ENCODE data around the gene DDB1. TPM values are rescaled to one million over a fixed set of nuclear protein-coding genes. Genes with fewer than 3 reads are reported as not detected.
A peak's percentile ranks its signal among the peaks of the same experiment; 100 is the strongest.

The DDB1 gene
- polyA plus RNA-seq, 2 donors = 51.3 to 78.7 TPM

DNA sequence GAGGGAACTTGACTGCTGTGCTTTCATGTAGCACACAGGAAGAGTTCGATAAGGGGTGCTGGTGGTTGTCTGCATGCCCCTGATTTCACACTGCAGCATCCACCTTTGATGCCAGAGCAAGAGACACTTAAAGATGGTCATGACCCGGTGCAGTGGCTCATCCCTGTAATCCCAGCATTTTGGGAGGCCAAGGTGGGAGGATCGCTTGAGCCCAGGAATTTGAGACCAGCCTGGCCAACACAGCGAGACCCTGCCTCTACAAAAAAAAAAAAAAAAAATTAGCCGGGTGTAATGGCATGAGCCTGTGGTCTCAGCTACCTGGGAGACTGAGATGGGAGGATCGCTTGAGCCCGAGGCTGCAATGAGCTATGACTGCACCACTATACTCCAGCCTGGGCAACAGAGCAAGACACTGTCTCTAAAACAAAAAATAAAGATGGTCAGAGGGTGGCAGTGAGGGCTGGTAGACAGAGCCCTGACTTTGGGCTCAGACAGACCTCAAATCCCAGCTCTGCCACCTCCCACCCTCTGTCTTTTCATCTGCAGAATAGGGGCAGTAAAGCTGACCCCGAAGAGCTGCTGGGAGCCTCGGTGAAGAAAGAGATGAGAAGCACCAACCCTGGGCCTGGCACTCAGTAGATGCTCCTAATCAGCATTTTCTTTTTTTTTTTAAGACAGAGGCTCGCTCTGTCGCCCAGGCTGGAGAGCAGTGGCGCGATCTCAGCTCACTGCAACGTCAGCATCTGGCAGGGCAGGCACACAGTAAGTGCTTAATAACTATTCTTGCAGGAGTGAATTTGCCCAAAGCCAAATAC, 55.5 kb downstream of the DDB1 start:
- Histone ChIP-seq H3K4me1 (ENCODE audit: control insufficient read depth in 2 of 2, insufficient read depth in 2 of 2, low read length in 1 of 2) (peaks cover 5 to 27% of the 10 kb centered on the region in 2 donors), H3K27ac (ENCODE audit: low read depth in 2 of 2, low read length in 1 of 2) (no peak overlapping the region), H3K36me3 (ENCODE audit: control insufficient read depth in 2 of 2, insufficient read depth in 2 of 2, low read length in 1 of 2) (no peaks in the 10 kb centered on the region), H3K27me3 (ENCODE audit: control insufficient read depth in 1 of 2, insufficient read depth in 2 of 2, low read length in 2 of 2) (no peaks in the 10 kb centered on the region), H3K4me3 (ENCODE audit: low read depth in 1 of 2, low read length in 2 of 2) (no peak overlapping the region), H3K9me3 (ENCODE audit: control insufficient read depth in 2 of 2, insufficient read depth in 1 of 2, low read depth in 1 of 2, low read length in 1 of 2) (no peaks in the 10 kb centered on the region)
- WGBS, 2 donors = 83 to 88% methylated on average over 14 of the region's 14 CpGs

DNA sequence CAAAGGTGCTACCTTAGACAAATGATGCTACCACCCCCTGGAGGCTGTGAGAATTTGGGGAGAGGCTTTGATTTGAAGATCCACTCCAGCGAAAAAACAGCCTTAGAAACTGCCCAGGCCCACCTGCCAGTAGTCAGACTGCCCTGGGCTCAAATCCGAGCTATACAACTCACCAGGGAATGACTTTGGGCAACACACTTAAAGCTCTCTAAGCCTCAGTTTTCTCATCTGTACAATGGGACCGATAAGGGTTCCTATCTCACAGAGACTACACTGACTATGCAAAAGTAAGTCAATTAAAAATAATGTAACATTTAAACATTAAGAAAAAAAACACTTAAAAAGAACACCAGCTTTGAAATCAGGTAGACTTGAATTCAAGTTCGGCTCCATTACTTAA, 57.7 kb downstream of the DDB1 start:
- Histone ChIP-seq H3K4me3 (ENCODE audit: low read depth in 1 of 2, low read length in 2 of 2) (no peak overlapping the region), H3K9me3 (ENCODE audit: control insufficient read depth in 2 of 2, insufficient read depth in 1 of 2, low read depth in 1 of 2, low read length in 1 of 2) (no peaks in the 10 kb centered on the region), H3K4me1 (ENCODE audit: control insufficient read depth in 2 of 2, insufficient read depth in 2 of 2, low read length in 1 of 2) (peaks cover 5 to 17% of the 10 kb centered on the region in 2 donors), H3K27me3 (ENCODE audit: control insufficient read depth in 1 of 2, insufficient read depth in 2 of 2, low read length in 2 of 2) (no peaks in the 10 kb centered on the region), H3K36me3 (ENCODE audit: control insufficient read depth in 2 of 2, insufficient read depth in 2 of 2, low read length in 1 of 2) (no peaks in the 10 kb centered on the region), H3K27ac (ENCODE audit: low read depth in 2 of 2, low read length in 1 of 2) (no peak overlapping the region)
- WGBS, 2 donors = 89 to 95% methylated on average over 4 of the region's 4 CpGs

DNA sequence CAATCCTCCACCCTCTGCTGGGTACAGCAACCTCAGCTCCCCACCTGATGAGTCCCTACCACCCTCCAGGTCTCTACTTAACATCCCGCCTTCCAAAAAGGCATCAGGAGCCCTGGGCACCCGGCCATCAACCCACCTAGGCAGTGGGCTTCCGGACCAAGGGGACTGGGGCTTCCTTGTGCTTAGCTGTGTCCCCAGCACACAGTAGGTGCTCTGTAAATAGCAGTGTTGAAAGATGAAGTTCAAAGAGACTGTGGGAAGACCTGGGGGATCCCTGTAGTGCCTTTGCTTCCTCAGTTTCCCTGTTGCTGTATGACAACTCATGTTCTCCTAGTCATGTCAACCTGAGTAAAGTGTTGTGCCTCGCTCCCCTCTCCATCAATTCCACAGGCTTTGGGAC, 58.8 kb downstream of the DDB1 start:
- Histone ChIP-seq H3K4me3 (ENCODE audit: low read depth in 1 of 2, low read length in 2 of 2) (no peak overlapping the region), H3K36me3 (ENCODE audit: control insufficient read depth in 2 of 2, insufficient read depth in 2 of 2, low read length in 1 of 2) (no peaks in the 10 kb centered on the region), H3K9me3 (ENCODE audit: control insufficient read depth in 2 of 2, insufficient read depth in 1 of 2, low read depth in 1 of 2, low read length in 1 of 2) (no peaks in the 10 kb centered on the region), H3K4me1 (ENCODE audit: control insufficient read depth in 2 of 2, insufficient read depth in 2 of 2, low read length in 1 of 2) (peaks cover 5 to 15% of the 10 kb centered on the region in 2 donors), H3K27ac (ENCODE audit: low read depth in 2 of 2, low read length in 1 of 2) (no peak overlapping the region), H3K27me3 (ENCODE audit: control insufficient read depth in 1 of 2, insufficient read depth in 2 of 2, low read length in 2 of 2) (no peaks in the 10 kb centered on the region)
- 86 to 88% methylated on average over 4 of the region's 4 CpGs for WGBS, 2 donors

DNA sequence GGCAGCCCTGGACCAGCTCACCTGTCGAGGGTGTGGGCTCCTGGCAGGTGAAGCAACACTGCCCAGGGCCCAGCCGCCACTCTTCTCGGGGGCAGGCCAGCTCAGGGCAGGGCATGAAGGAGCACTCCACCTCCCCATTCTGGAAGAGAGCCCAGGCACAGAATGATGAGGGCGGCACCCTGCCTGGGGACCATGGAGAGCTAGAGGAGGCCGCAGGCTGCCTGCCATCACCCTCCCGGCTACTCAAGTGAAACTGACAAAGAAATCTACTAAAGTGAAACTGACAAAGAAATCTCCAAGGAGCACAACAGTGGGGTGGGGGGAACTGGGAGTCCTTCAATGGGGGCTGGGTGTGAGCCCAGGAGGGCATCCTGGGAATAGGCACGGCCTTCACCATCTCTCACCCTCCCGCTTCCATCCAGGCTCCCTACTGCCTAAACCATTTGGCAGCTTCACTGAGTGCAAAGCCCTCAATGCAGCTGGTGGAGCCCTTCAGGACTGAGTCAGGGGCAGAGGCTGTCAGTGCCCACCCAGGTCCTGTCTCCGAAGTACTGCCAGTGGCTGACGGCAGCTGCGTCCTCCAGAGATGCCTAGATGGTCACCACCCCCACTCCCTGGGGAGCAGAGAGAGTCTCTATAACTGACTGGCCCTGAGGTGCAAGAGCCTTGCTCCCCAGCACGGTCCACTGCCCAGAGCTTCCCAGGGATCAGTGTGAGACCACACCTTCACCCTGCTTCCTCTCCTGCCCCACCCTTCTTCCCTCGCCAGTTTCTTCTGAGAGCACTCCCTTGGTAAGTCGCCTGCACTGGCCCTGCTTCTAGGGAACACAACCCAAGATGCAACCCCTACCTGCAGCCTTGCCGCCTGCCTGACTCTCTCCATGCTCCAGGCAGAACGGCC, 59.5 kb downstream of the DDB1 start:
- Histone ChIP-seq H3K9me3 (ENCODE audit: control insufficient read depth in 2 of 2, insufficient read depth in 1 of 2, low read depth in 1 of 2, low read length in 1 of 2) (no peaks in the 10 kb centered on the region), H3K27me3 (ENCODE audit: control insufficient read depth in 1 of 2, insufficient read depth in 2 of 2, low read length in 2 of 2) (no peaks in the 10 kb centered on the region), H3K4me1 (ENCODE audit: control insufficient read depth in 2 of 2, insufficient read depth in 2 of 2, low read length in 1 of 2) (peaks cover 5 to 15% of the 10 kb centered on the region in 2 donors), H3K4me3 (ENCODE audit: low read depth in 1 of 2, low read length in 2 of 2) (no peak overlapping the region), H3K27ac (ENCODE audit: low read depth in 2 of 2, low read length in 1 of 2) (peak overlapping the region in 1 of 2 donors; percentile 1), H3K36me3 (ENCODE audit: control insufficient read depth in 2 of 2, insufficient read depth in 2 of 2, low read length in 1 of 2) (no peaks in the 10 kb centered on the region)
- WGBS, 2 donors = 46 to 65% methylated on average over 16 of the region's 16 CpGs

DNA sequence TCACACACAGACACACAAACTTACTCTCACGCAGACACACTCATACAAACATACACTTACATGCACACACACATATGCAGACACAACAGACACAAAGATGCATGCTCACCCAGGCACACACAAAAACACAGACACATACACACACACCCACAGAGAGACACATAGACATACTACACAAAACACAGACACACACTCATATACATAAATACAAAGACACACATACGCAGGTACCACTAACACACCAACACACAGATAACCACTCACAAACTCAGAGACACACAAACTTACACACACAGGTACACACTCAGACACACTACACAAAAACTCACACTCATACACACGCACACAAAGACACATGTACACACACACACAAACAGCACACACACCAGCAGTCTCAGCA, 60.2 kb downstream of the DDB1 start:
- WGBS, 2 donors = 85 to 89% methylated on average over 3 of the region's 3 CpGs
- peaks cover 5 to 15% of the 10 kb centered on the region in 2 donors for H3K4me1 ChIP-seq (ENCODE audit: control insufficient read depth in 2 of 2, insufficient read depth in 2 of 2, low read length in 1 of 2)
- no peaks in the 10 kb centered on the region for H3K9me3 ChIP-seq (ENCODE audit: control insufficient read depth in 2 of 2, insufficient read depth in 1 of 2, low read depth in 1 of 2, low read length in 1 of 2)
- H3K36me3 ChIP-seq (ENCODE audit: control insufficient read depth in 2 of 2, insufficient read depth in 2 of 2, low read length in 1 of 2) = no peaks in the 10 kb centered on the region
- no peaks in the 10 kb centered on the region for H3K27me3 ChIP-seq (ENCODE audit: control insufficient read depth in 1 of 2, insufficient read depth in 2 of 2, low read length in 2 of 2)
- no peak overlapping the region for H3K27ac ChIP-seq (ENCODE audit: low read depth in 2 of 2, low read length in 1 of 2)
- H3K4me3 ChIP-seq (ENCODE audit: low read depth in 1 of 2, low read length in 2 of 2) = no peak overlapping the region

DNA sequence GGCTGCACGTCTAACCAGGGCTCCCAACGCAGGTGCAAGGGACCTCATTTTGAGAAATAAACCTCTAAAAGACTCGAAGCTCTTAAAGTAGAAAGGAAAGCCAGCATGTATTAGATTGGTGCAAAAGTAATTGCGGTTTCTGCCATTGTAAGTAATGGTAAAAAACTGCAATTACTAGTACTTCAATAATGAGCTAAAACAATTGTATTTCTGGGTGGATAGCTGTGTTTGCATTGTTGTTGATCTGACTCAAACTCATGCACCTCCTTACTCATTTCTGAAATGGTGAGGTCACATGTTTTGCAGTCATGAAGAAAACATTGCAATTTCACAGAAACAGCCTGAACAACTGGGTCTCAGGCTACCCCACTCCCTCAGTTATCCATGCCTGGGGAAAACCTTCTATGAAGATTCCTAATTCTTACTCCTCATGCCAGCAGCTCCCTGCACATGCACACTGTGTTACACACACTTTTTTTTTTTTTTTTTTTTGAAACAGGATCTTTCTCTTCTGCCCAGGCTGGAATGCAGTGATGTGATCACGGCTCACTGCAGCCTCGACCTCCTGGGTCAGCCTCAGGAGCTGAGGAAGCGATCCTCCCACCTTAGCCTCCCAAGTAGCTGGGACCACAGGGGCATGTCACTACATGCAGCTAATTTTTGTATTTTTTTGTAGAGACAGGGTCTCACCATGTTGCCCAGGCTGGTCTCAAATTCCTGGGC, 62.4 kb downstream of the DDB1 start:
- H3K36me3 ChIP-seq (ENCODE audit: control insufficient read depth in 2 of 2, insufficient read depth in 2 of 2, low read length in 1 of 2) = no peaks in the 10 kb centered on the region
- WGBS, 2 donors = 84 to 88% methylated on average over 7 of the region's 7 CpGs
- H3K4me3 ChIP-seq (ENCODE audit: low read depth in 1 of 2, low read length in 2 of 2) = no peak overlapping the region
- peaks cover 5 to 15% of the 10 kb centered on the region in 2 donors for H3K4me1 ChIP-seq (ENCODE audit: control insufficient read depth in 2 of 2, insufficient read depth in 2 of 2, low read length in 1 of 2)
- no peak overlapping the region for H3K27ac ChIP-seq (ENCODE audit: low read depth in 2 of 2, low read length in 1 of 2)
- no peaks in the 10 kb centered on the region for H3K27me3 ChIP-seq (ENCODE audit: control insufficient read depth in 1 of 2, insufficient read depth in 2 of 2, low read length in 2 of 2)
- no peaks in the 10 kb centered on the region for H3K9me3 ChIP-seq (ENCODE audit: control insufficient read depth in 2 of 2, insufficient read depth in 1 of 2, low read depth in 1 of 2, low read length in 1 of 2)

DNA sequence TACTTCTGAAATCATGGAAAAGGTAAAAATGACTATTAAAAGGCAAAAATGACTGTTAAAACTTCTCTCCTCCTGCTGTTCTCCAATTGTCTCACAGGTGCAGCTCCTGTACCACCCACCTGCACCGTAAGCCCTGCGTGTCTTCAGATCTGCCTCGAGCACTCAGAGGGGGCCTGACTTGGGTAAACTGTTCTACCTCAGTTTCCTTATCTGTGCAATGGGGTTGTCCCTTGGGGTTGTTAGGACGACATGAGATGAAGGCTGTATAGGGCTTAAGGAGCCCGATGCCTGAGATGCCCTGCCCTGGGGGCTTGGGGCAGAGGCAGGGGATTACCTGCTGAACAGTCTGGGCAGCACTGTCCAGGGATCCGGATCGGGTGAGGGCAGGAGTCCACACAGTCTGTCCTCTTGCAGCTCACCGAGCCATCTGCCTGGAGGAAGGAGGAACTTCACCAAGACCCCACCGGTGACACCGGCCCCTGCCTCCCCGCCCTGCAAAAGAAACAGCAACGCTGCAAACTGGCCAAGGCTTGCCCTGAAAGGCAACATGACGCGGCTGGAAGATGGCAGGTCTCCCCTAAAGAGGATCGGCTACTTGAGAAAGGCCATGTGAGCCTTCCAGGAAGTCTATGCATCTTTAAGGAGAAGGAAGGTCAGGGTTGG, 64.2 kb downstream of the DDB1 start:
- Histone ChIP-seq H3K27me3 (ENCODE audit: control insufficient read depth in 1 of 2, insufficient read depth in 2 of 2, low read length in 2 of 2) (no peaks in the 10 kb centered on the region), H3K9me3 (ENCODE audit: control insufficient read depth in 2 of 2, insufficient read depth in 1 of 2, low read depth in 1 of 2, low read length in 1 of 2) (no peaks in the 10 kb centered on the region), H3K36me3 (ENCODE audit: control insufficient read depth in 2 of 2, insufficient read depth in 2 of 2, low read length in 1 of 2) (no peaks in the 10 kb centered on the region), H3K27ac (ENCODE audit: low read depth in 2 of 2, low read length in 1 of 2) (no peak overlapping the region), H3K4me1 (ENCODE audit: control insufficient read depth in 2 of 2, insufficient read depth in 2 of 2, low read length in 1 of 2) (peaks cover 5 to 8% of the 10 kb centered on the region in 2 donors), H3K4me3 (ENCODE audit: low read depth in 1 of 2, low read length in 2 of 2) (no peak overlapping the region)
- WGBS, 2 donors = 91% methylated on average over 15 of the region's 15 CpGs

DNA sequence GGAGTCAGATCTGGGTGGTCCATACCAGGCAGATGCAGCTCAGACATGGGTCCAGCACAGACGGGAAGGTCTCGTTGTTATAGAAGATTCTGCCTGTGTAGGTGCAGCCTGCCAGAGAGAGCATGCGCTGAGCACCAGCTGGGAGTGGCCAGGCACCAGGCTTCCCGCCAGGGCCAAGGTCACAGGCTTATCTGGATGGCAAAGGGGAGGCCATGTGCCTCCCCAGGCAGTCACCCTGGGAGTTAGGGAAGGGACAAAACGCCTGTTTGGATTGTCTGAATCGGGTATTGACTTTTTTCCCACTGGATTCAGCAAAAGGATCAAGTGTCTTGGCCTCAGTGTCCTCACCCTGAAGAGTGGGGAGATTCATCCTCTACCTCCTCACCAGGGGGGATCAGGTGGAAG, 65.5 kb downstream of the DDB1 start:
- no peaks in the 10 kb centered on the region for H3K36me3 ChIP-seq (ENCODE audit: control insufficient read depth in 2 of 2, insufficient read depth in 2 of 2, low read length in 1 of 2)
- H3K9me3 ChIP-seq (ENCODE audit: control insufficient read depth in 2 of 2, insufficient read depth in 1 of 2, low read depth in 1 of 2, low read length in 1 of 2) = no peaks in the 10 kb centered on the region
- H3K4me3 ChIP-seq (ENCODE audit: low read depth in 1 of 2, low read length in 2 of 2) = no peak overlapping the region
- WGBS, 2 donors = 62 to 63% methylated on average over 6 of the region's 6 CpGs
- no peaks in the 10 kb centered on the region for H3K27me3 ChIP-seq (ENCODE audit: control insufficient read depth in 1 of 2, insufficient read depth in 2 of 2, low read length in 2 of 2)
- H3K27ac ChIP-seq (ENCODE audit: low read depth in 2 of 2, low read length in 1 of 2) = no peak overlapping the region
- H3K4me1 ChIP-seq (ENCODE audit: control insufficient read depth in 2 of 2, insufficient read depth in 2 of 2, low read length in 1 of 2) = no peaks in the 10 kb centered on the region

DNA sequence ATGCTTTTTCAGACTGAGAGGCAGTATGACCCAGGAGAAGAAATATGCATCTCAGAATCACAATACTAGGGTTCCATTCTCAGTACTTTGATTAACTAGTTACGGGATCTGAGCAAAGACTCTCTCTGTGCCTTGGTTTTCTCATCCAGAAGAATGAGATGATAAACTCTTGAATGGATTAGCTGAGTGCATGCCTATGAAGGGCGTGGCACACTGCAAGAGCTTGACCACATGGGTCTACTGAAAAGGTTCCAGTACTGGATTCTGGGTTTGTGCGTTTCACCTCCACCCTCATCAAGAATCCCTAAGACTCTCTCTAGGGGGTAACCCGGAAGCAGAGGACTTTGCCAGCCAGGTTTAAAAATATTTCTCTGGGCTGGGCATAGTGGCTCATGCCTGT, 66.3 kb downstream of the DDB1 start:
- Histone ChIP-seq H3K27ac (ENCODE audit: low read depth in 2 of 2, low read length in 1 of 2) (no peak overlapping the region), H3K4me3 (ENCODE audit: low read depth in 1 of 2, low read length in 2 of 2) (no peak overlapping the region), H3K4me1 (ENCODE audit: control insufficient read depth in 2 of 2, insufficient read depth in 2 of 2, low read length in 1 of 2) (no peaks in the 10 kb centered on the region), H3K36me3 (ENCODE audit: control insufficient read depth in 2 of 2, insufficient read depth in 2 of 2, low read length in 1 of 2) (no peaks in the 10 kb centered on the region), H3K27me3 (ENCODE audit: control insufficient read depth in 1 of 2, insufficient read depth in 2 of 2, low read length in 2 of 2) (no peaks in the 10 kb centered on the region), H3K9me3 (ENCODE audit: control insufficient read depth in 2 of 2, insufficient read depth in 1 of 2, low read depth in 1 of 2, low read length in 1 of 2) (no peaks in the 10 kb centered on the region)
- WGBS, 2 donors = 75% methylated on average over 4 of the region's 4 CpGs
